Left colon (tissue), 2 donors: ENCODE results near the gene MXD4. TPM values are rescaled to one million over a fixed set of nuclear protein-coding genes. Genes with fewer than 3 reads are reported as not detected.
A peak's percentile ranks its signal among the peaks of the same experiment; 100 is the strongest.

ENCODE experiments used
- ATAC-seq: fragments of 200-7000 bp; cut with Tn5 transposase; one replicate; pipeline ENCODE4 v1.9.1; 2020; ENCODE audit warnings: mild to moderate bottlenecking, moderate library complexity
- DNase-seq, 2 donors: peaks; one replicate each; pipeline ENCODE4 v3.0.0-alpha.2; 2020
- intact Hi-C, 2 donors: fragments of 100-400 bp; cut with DNase I in 1 of 2; cut with micrococcal nuclease in 1 of 2; formaldehyde crosslinking; loops; one replicate each; pipeline versions ENCODE4 v1.11.2 to v1.14.0; 2022; cut with DNase I, micrococcal nuclease
- total RNA-seq, 2 donors: library from RNA; stranded (reverse); fragmentation: NEBNext Ultra II Directional; extraction: Animal tissue kit (Norgen Biotek cat#: 25700); gene quantifications; one replicate each; pipeline ENCODE4 v1.2.1, GENCODE V29; 2021
- donor health status: DM: no; HTN: no; CAD: no.
- donor health status: DM: yes; HTN: yes; CAD: no.

MXD4 gene
- total RNA-seq, 2 donors from 2014 or later, result 33.1 to 49.8 TPM

DNA sequence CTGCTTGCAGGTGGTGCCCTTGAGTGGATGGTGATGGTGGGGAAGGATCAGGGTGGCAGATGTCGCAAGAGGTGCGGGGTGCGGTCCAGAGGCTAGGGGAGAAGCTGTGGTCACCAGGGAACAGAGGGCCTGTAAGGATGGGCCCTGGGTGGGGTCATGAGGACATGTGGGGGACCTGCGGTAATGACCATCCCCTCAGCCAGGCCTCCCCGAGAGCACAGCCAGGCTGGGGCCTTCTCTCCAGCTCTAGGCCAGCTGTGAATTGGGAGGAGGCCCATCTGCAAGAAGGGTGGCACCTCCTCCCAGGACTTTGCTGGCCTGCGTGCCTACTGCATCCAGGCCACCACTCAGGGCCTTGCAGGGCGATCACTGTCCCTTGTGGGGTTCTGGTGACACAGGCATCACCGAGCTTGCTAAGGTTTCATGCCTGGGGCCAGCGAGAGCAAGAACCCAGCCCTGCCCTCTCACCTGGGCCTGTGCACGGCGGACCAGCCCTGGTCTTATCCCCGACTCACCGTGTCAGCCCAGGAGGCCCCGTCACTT lies 34.1 kb upstream of the MXD4 start:
- DNase-seq (no peak), ATAC-seq (no peak)
- intact Hi-C loops, result no loop called here

DNA sequence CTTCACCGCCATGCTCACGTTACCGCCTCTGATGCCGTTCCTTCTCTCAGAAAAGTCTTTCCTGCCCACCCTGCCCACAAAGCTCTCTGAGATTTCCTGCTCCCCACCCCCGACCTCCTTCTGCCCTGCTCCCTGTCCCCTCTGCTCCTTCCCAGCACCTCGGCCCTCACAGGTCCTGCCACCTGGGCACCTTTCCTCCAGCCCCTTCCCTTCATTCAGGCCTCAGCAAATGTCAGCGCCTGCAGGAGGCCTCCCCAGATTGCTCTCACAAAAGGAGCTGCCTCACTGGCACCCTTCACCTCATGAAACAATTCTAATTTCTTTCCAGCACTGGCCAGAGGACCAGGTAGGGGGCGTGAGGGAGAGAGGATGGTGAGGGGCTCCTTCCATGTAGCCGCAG lies 33.6 kb upstream of the MXD4 start:
- DNase-seq, result no peak

GRCh38 chr4:2292646-2293108 lies 30.8 kb upstream of the MXD4 start:
- intact Hi-C loops, result no loop called here
- no peak for ATAC-seq
- DNase-seq, result no peak

More for the DNA sequence above, 33.6 kb upstream of the MXD4 start:
- intact Hi-C loops, result no loop called here
- ATAC-seq, result no peak

GRCh38 chr4:2291705-2292645 lies 30.1 kb upstream of the MXD4 start:
- no peak for DNase-seq
- intact Hi-C loops, result no loop called here
- no peak for ATAC-seq

- peak; percentile 38 for ATAC-seq
- DNase-seq, result peak in 1 of 2 donors; percentile 39
- intact Hi-C loops, result no loop called here
Observed at GRCh38 chr4:2290974-2291704, 29.2 kb upstream of the MXD4 start.

- ATAC-seq, result no peak
- no peak for DNase-seq
Observed at GRCh38 chr4:2290488-2290887, 28.6 kb upstream of the MXD4 start.

GRCh38 chr4:2289955-2290333 lies 28.0 kb upstream of the MXD4 start:
- DNase-seq (no peak), ATAC-seq (no peak)
- intact Hi-C loops, result no loop called here

More at GRCh38 chr4:2290488-2290887, 28.6 kb upstream of the MXD4 start:
- intact Hi-C loops, result no loop called here

GRCh38 chr4:2289311-2289954 lies 27.5 kb upstream of the MXD4 start:
- ATAC-seq, result no peak
- intact Hi-C loops, result no loop called here
- no peak for DNase-seq

GRCh38 chr4:2288051-2288541 lies 26.2 kb upstream of the MXD4 start:
- intact Hi-C loops, result no loop called here
- DNase-seq (no peak), ATAC-seq (no peak)

GRCh38 chr4:2287594-2287915 lies 25.6 kb upstream of the MXD4 start:
- DNase-seq (no peak), ATAC-seq (no peak)
- intact Hi-C loops, result no loop called here

DNA sequence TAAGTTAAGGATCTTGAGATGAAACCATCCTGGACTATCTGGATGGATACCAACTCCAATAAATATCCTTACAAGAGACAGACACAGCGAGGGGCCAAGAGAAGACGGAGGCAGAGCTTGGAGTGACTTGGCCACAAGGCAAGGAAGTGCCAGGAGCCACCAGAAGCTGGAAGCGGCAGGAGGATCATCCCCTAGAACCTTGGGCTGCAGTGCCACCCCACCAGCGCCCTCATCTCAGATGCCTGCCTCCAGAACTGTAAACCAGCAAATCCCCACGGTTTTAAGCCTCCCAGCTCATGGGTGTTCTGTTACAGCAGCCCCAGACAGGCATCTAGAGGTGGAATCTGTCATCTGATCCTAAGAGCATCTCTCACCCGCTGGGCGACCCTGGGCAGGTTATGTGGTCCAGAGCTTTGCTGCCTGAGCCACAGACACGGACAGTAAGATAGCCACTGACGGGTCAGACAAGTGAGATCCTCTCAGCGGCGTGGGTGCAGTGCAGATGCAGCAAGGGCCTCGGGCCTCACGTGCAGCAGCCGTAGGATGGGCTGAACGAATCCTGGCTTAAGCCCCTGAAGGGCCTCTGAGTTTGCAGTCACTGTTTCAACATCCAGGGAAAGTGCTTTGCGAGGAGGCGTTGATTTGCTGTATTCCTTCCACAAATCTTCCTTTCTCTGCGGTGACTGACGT lies 25.1 kb upstream of the MXD4 start:
- DNase-seq, result no peak

GRCh38 chr4:2285613-2286381 lies 23.9 kb upstream of the MXD4 start:
- ATAC-seq (no peak), DNase-seq (peak; percentile 2 to 18)
- intact Hi-C loops, result no loop called here

More for the DNA sequence above, 25.1 kb upstream of the MXD4 start:
- no peak for ATAC-seq
- intact Hi-C loops, result no loop called here

GRCh38 chr4:2284934-2285612 lies 23.2 kb upstream of the MXD4 start:
- intact Hi-C loops, result no loop called here
- DNase-seq, result peak; percentile 1 to 4
- no peak for ATAC-seq

DNA sequence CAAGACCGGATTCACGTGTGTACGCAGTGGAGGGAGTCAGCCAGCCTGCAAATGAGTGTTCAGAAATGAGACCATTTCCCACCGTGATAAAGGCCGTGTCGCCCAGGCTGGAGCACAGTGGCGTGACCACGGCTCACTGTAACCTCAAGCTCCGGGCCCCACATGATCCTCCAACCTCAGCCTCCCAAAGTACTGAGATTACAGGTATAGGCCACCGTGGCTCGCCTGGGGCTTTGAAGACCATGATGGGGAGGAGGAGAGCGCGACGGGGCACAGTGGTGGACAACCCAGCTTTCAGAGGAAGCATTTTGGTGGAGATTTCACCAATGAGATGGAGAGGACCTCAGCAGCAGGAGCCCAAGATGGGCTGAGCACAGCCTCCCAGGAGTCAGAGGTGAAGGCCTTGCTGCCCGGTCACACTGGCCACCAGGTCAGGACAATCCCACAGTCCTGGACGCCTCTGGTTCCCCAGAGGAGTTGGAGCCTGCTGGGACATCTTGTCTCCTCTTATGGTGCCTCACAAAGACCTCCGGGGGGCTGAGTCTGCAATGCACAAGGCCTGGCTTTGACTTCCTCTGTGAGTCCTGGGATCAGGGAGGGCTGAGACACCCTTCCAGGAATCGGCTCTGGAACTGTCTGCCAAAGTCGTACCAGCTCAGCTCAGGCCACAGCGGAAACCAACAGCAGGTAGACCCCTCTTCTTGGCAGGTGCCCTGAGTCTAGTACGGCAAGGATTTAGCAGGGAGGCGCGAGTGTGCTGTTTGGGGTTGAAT lies 22.4 kb upstream of the MXD4 start:
- peak; percentile 1 to 13 for DNase-seq
- ATAC-seq, result no peak
- intact Hi-C loops, result no loop called here

DNA sequence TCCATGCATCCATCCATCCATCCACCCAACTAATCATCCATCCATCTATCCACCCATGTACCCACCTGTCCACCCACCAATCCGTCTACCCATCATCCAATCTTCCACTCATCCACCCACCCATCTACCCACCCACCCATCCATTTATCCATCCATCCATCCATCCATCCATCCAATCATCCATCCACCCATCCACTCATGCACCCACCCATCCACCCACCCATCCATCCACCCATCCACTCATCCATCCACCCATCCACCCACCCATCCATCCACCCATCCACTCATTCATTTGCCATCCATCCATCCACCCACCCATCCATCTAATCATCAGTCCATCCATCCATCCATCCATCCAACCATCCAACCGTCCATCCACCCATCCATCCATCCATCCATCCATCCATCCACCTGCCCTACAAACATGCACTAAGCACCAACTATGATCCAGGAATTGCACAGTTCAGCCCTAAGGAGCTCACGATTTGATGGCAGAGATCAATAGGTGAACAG lies 21.3 kb upstream of the MXD4 start:
- DNase-seq, result no peak
- intact Hi-C loops, result no loop called here
- ATAC-seq, result no peak

- DNase-seq, result no peak
- intact Hi-C loops, result no loop called here
- ATAC-seq, result peak; percentile 55
Observed at GRCh38 chr4:2281575-2282343, 19.9 kb upstream of the MXD4 start.
